HG02981 (cell line): ENCODE measurements around the gene RFLNA.

ENCODE experiments used
- ATAC-seq: cut with Tn5 transposase; IDR thresholded peaks from one replicate; pipeline ENCODE4 v1.9.1; 2021; ENCODE audit warnings: mild to moderate bottlenecking, moderate library complexity; ENCODE audit not compliant: unreplicated experiment

The RFLNA gene

GRCh38 chr12:124302807-124303578 lies 8.1 kb downstream of the RFLNA start:
- ATAC-seq, result no peak

- ATAC-seq, result no peak
These were observed 8.9 kb downstream of the RFLNA start for GRCh38 chr12:124303579-124304313.

- ATAC-seq, result no peak
These were observed 9.5 kb downstream of the RFLNA start for GRCh38 chr12:124304314-124304790.

- ATAC-seq, result no peak
These were observed 10.2 kb downstream of the RFLNA start for GRCh38 chr12:124305136-124305535.

GRCh38 chr12:124305776-124306685 lies 11.1 kb downstream of the RFLNA start:
- no peak for ATAC-seq

GRCh38 chr12:124306686-124307555 lies 12.0 kb downstream of the RFLNA start:
- ATAC-seq, result no peak

- ATAC-seq, result no peak
These were observed 12.6 kb downstream of the RFLNA start for GRCh38 chr12:124307556-124307825.

GRCh38 chr12:124308741-124309140 lies 13.8 kb downstream of the RFLNA start:
- ATAC-seq, result no peak

- ATAC-seq, result no peak
These were observed 14.3 kb downstream of the RFLNA start for GRCh38 chr12:124309231-124309630.

- no peak for ATAC-seq
These were observed 14.9 kb downstream of the RFLNA start for GRCh38 chr12:124309744-124310143.

GRCh38 chr12:124310178-124310577 lies 15.3 kb downstream of the RFLNA start:
- no peak for ATAC-seq

GRCh38 chr12:124310785-124311184 lies 15.9 kb downstream of the RFLNA start:
- no peak for ATAC-seq

- no peak for ATAC-seq
These were observed 16.6 kb downstream of the RFLNA start for GRCh38 chr12:124311292-124312109.

- ATAC-seq, result no peak
These were observed 17.7 kb downstream of the RFLNA start for GRCh38 chr12:124312601-124313000.

GRCh38 chr12:124314207-124314606 lies 19.3 kb downstream of the RFLNA start:
- ATAC-seq, result no peak

- ATAC-seq, result no peak
These were observed 19.9 kb downstream of the RFLNA start for GRCh38 chr12:124314766-124315165.

GRCh38 chr12:124315372-124316044 lies 20.6 kb downstream of the RFLNA start:
- no peak for ATAC-seq

- ATAC-seq, result no peak
These were observed 21.5 kb downstream of the RFLNA start for GRCh38 chr12:124316257-124316900.

- no peak for ATAC-seq
These were observed 22.5 kb downstream of the RFLNA start for GRCh38 chr12:124317400-124317799.
